OCI-LY3 (cell line): ENCODE data around the gene PCGF2.
"Not testable (repeated sequence)": the region's sequence is repeated elsewhere in the genome, so short reads cannot be mapped to it uniquely, and the experiment has no call there.

Experiments used
- H2AFZ ChIP-seq: fragments of 200-600, 300-600 bp; shearing (Covaris generic); 2 replicates; pipeline ENCODE4 v1.6.0; 2014; ENCODE audit warnings: antibody characterized with exemption, low read depth, low read length
- H3K27ac ChIP-seq: fragments of 200-600, 300-600 bp; sonication (generic); 2 replicates; pipeline ENCODE4 v1.5.1; 2014; ENCODE audit warnings: mild to moderate bottlenecking, low read length, moderate library complexity, mixed read lengths
- H3K27me3 ChIP-seq: fragments of 200-600, 300-600 bp; sonication (generic); 2 replicates; pipeline ENCODE4 v1.6.1; 2014; ENCODE audit warnings: low read depth, low read length, mixed read lengths
- H3K36me3 ChIP-seq: fragments of 200-600, 300-600 bp; sonication (generic); replicated peaks from 2 replicates; pipeline ENCODE3; 2014; ENCODE audit warnings: low read depth, low read length, mixed read lengths
- H3K4me1 ChIP-seq: fragments of 300-600, 200-600 bp; sonication (generic); 2 replicates; pipeline ENCODE4 v1.6.1; 2014; ENCODE audit warnings: low read length, mixed read lengths
- H3K4me2 ChIP-seq: fragments of 200-600, 300-600 bp; sonication (generic); 2 replicates; pipeline ENCODE4 v1.6.1; 2014; ENCODE audit warnings: low read length, mixed read lengths
- H3K4me3 ChIP-seq: fragments of 300-600, 200-600 bp; sonication (generic); 2 replicates; pipeline ENCODE4 v1.5.1; 2014; ENCODE audit warnings: antibody characterized with exemption, mild to moderate bottlenecking, low read length, moderate library complexity
- H3K79me2 ChIP-seq: fragments of 300-600, 200-600 bp; shearing (Covaris generic); 2 replicates; pipeline ENCODE4 v1.6.1; 2014; ENCODE audit warnings: mild to moderate bottlenecking, low read length, mixed read lengths
- H3K9ac ChIP-seq: fragments of 300-600, 200-600 bp; shearing (Covaris generic); 2 replicates; pipeline ENCODE4 v1.6.0; 2014; ENCODE audit warnings: mild to moderate bottlenecking, low read length, moderate library complexity
- H3K9me3 ChIP-seq: fragments of 200-600, 300-600 bp; shearing (Covaris generic); 2 replicates; pipeline ENCODE4 v1.6.1; 2014; ENCODE audit warnings: low read length, mixed read lengths; ENCODE audit not compliant: insufficient read depth
- H4K20me1 ChIP-seq: fragments of 200-600, 300-600 bp; sonication (generic); 2 replicates; pipeline ENCODE4 v1.6.1; 2016; ENCODE audit warnings: low read length, mixed read lengths; ENCODE audit not compliant: insufficient read depth
- CTCF ChIP-seq: fragments of 200-600, 300-600 bp; sonication (generic); IDR thresholded peaks from 2 replicates; pipeline ENCODE4 v1.5.1; 2014; ENCODE audit warnings: antibody characterized with exemption, low read length, low read depth
- EZH2phosphoT487 ChIP-seq: fragments of 200-600 bp; shearing (Covaris generic); IDR thresholded peaks from 2 replicates; pipeline ENCODE4 v1.6.1; 2018; ENCODE audit warnings: antibody characterized with exemption, mixed run types, low read depth

The PCGF2 gene

GRCh38 chr17:38729368-38729885, 18.7 kb downstream of the PCGF2 start:
- no peaks in the 10 kb centered on the region for H3K9me3 ChIP-seq
- H3K27ac ChIP-seq, result 0 out of 2 replicates have a peak overlapping the region, but pooled peaks have one; percentile 32
- peak overlapping the region; percentile 73 for H3K9ac ChIP-seq
- H3K4me3 ChIP-seq, result peak overlapping the region; percentile 85
- no peaks in the 10 kb centered on the region for H4K20me1 ChIP-seq
- TF ChIP-seq EZH2phosphoT487 (no peak), CTCF (no peak)
- H2AFZ ChIP-seq, result peak overlapping the region; percentile 53; the same call in 1 of the 2 replicates
- peaks cover 24% of the 10 kb centered on the region for H3K4me1 ChIP-seq
- H3K79me2 ChIP-seq, result peaks cover 11% of the 10 kb centered on the region; the same call in 1 of the 2 replicates
- H3K27me3 ChIP-seq, result no peaks in the 10 kb centered on the region
- H3K4me2 ChIP-seq, result peak overlapping the region; percentile 95
- H3K36me3 ChIP-seq, result peaks cover under 1% of the 10 kb centered on the region

GRCh38 chr17:38728290-38728831, 19.8 kb downstream of the PCGF2 start:
- H3K4me2 ChIP-seq, result no peak overlapping the region
- H3K4me3 ChIP-seq, result no peak overlapping the region
- H3K9ac ChIP-seq, result no peak overlapping the region
- H4K20me1 ChIP-seq, result no peaks in the 10 kb centered on the region
- no peak overlapping the region for H2AFZ ChIP-seq
- H3K27me3 ChIP-seq, result no peaks in the 10 kb centered on the region
- peaks cover 20% of the 10 kb centered on the region for H3K4me1 ChIP-seq
- TF ChIP-seq CTCF, result no peak
- TF ChIP-seq EZH2phosphoT487, result no peak
- peaks cover 11% of the 10 kb centered on the region; the same call in 1 of the 2 replicates for H3K79me2 ChIP-seq
- no peak overlapping the region for H3K27ac ChIP-seq
- no peaks in the 10 kb centered on the region for H3K9me3 ChIP-seq
- H3K36me3 ChIP-seq, result peaks cover 3% of the 10 kb centered on the region

GRCh38 chr17:38727736-38728135, 20.4 kb downstream of the PCGF2 start:
- no peaks in the 10 kb centered on the region for H3K9me3 ChIP-seq
- peaks cover 7% of the 10 kb centered on the region for H3K36me3 ChIP-seq
- H4K20me1 ChIP-seq, result no peaks in the 10 kb centered on the region
- no peak overlapping the region for H3K4me3 ChIP-seq
- peaks cover 20% of the 10 kb centered on the region for H3K4me1 ChIP-seq
- peaks cover 11% of the 10 kb centered on the region; the same call in 1 of the 2 replicates for H3K79me2 ChIP-seq
- H3K4me2 ChIP-seq, result no peak overlapping the region
- H3K27ac ChIP-seq, result no peak overlapping the region
- no peak overlapping the region for H2AFZ ChIP-seq
- TF ChIP-seq EZH2phosphoT487 (no peak), CTCF (no peak)
- no peaks in the 10 kb centered on the region for H3K27me3 ChIP-seq
- no peak overlapping the region for H3K9ac ChIP-seq

GRCh38 chr17:38726145-38726544, 22.0 kb downstream of the PCGF2 start:
- H3K27me3 ChIP-seq, H3K9ac ChIP-seq, H2AFZ ChIP-seq, H3K4me2 ChIP-seq, H3K27ac ChIP-seq, H4K20me1 ChIP-seq, H3K79me2 ChIP-seq, H3K9me3 ChIP-seq, H3K4me3 ChIP-seq: not testable (repeated sequence)
- H3K36me3 ChIP-seq, result peaks cover 20% of the 10 kb centered on the region
- H3K4me1 ChIP-seq, result peaks cover 17% of the 10 kb centered on the region
